Naive thymus-derived CD4-positive, alpha-beta T cell (primary cell): ENCODE measurements around the gene NCKAP5L. TPM values are rescaled to one million over a fixed set of nuclear protein-coding genes. Genes with fewer than 3 reads are reported as not detected.

Experiments used
- ATAC-seq: fragments of 150-1000 bp; cut with Tn5 transposase; 2 replicates; pipeline ENCODE4 v1.10.0; 2021; ENCODE audit warnings: mild to moderate bottlenecking, moderate library complexity
- CTCF ChIA-PET: fragments of 350-600 bp; sonication (Branson Sonifier 250); formaldehyde crosslinking; loops from one replicate; lab custom pipeline; 2021; ENCODE audit warnings: antibody characterized with exemption; lab: Charles Lee
- POLR2A ChIA-PET: fragments of 350-600 bp; sonication (Branson Sonifier 250); formaldehyde crosslinking; loops from one replicate; lab custom pipeline; 2021; ENCODE audit warnings: antibody characterized with exemption, inconsistent platforms; lab: Charles Lee
- DNase-seq, 9 donors: peaks; one replicate each; pipeline versions ENCODE4 v3.0.0 to v3.0.0-alpha.2; 2020 to 2022; ENCODE audit warnings: mixed read lengths in 1 of 9
- H3K27ac ChIP-seq: one replicate; pipeline ENCODE4 v1.7.0; 2013; ENCODE audit warnings: mild to moderate bottlenecking, low read depth, low read length, moderate library complexity
- H3K27me3 ChIP-seq, 2 donors: one replicate each; pipeline ENCODE4 v1.7.0; 2013; ENCODE audit warnings: low read length in 2 of 2, mild to moderate bottlenecking in 2 of 2, moderate library complexity in 2 of 2; ENCODE audit not compliant: control insufficient read depth in 2 of 2, insufficient read depth in 2 of 2
- H3K36me3 ChIP-seq, 3 experiments: 1 replicate in 2 of 3; 2 replicates in 1 of 3; pipeline ENCODE4 v1.7.0; 2013; ENCODE audit warnings: low read length in 3 of 3, mild to moderate bottlenecking in 3 of 3, moderate library complexity in 1 of 3; ENCODE audit not compliant: insufficient read depth in 3 of 3, control insufficient read depth in 2 of 3
- H3K4me1 ChIP-seq, 2 donors: one replicate each; pipeline ENCODE4 v1.7.0; 2013; ENCODE audit warnings: low read length in 2 of 2, mild to moderate bottlenecking in 2 of 2, moderate library complexity in 1 of 2; ENCODE audit not compliant: control insufficient read depth in 2 of 2, insufficient read depth in 2 of 2
- H3K4me3 ChIP-seq: 2 replicates; pipeline ENCODE4 v1.7.0; 2013; ENCODE audit warnings: mild to moderate bottlenecking, low read length
- H3K9me3 ChIP-seq, 3 experiments: 1 replicate in 2 of 3; 2 replicates in 1 of 3; pipeline ENCODE4 v1.7.0; 2013; ENCODE audit warnings: low read length in 3 of 3; ENCODE audit not compliant: control insufficient read depth in 2 of 3
- H3K27ac Mint-ChIP-seq, 9 donors: one replicate each; pipeline ENCODE4 v1.8.0; 2020 to 2022; ENCODE audit warnings: mixed read lengths in 9 of 9, mild to moderate bottlenecking in 8 of 9, moderate library complexity in 5 of 9, inconsistent platforms in 2 of 9
- H3K27me3 Mint-ChIP-seq, 5 donors: one replicate each; pipeline ENCODE4 v1.8.0; 2021 to 2022; ENCODE audit warnings: mixed read lengths in 5 of 5, mild to moderate bottlenecking in 1 of 5
- H3K36me3 Mint-ChIP-seq, 5 donors: one replicate each; pipeline ENCODE4 v1.8.0; 2020 to 2022; ENCODE audit warnings: mixed read lengths in 5 of 5, mild to moderate bottlenecking in 3 of 5, inconsistent platforms in 1 of 5
- H3K4me1 Mint-ChIP-seq, 7 donors: one replicate each; pipeline ENCODE4 v1.8.0; 2020 to 2022; ENCODE audit warnings: mixed read lengths in 7 of 7, mild to moderate bottlenecking in 3 of 7, inconsistent platforms in 1 of 7
- H3K4me3 Mint-ChIP-seq, 10 donors: one replicate each; pipeline ENCODE4 v1.8.0; 2020 to 2022; ENCODE audit warnings: mild to moderate bottlenecking in 10 of 10, mixed read lengths in 10 of 10, moderate library complexity in 6 of 10, inconsistent platforms in 2 of 10
- H3K9me3 Mint-ChIP-seq, 11 donors: one replicate each; pipeline ENCODE4 v1.8.0; 2020 to 2022; ENCODE audit warnings: mixed read lengths in 11 of 11, mild to moderate bottlenecking in 4 of 11, inconsistent platforms in 1 of 11, moderate library complexity in 1 of 11
- intact Hi-C, 2 donors: fragments of 100-400 bp; cut with micrococcal nuclease; formaldehyde crosslinking; loops; one replicate each; pipeline ENCODE4 v1.15.1; 2023
- polyA plus RNA-seq, 2 donors: library from polyadenylated mRNA; unstranded; fragments of 300-500 nt; fragmentation: Illumina TruSeq; gene quantifications; one replicate each; pipeline ENCODE4 v1.2.3, GENCODE V29; 2021
- total RNA-seq, 6 experiments: library from RNA in 5 of 6; stranded (reverse) in 5 of 6; gene quantifications; 1 replicate in 5 of 6; 2 replicates in 1 of 6; pipeline ENCODE4 v1.2.3 and lab custom pipeline; 2021 to 2026

The NCKAP5L gene
- total and polyA plus RNA-seq, 7 experiments from 2014 or later: 1.8 to 27.5 (median 11.0) TPM

- H3K4me1 ChIP-seq: peaks cover 53 to 66% of the 10 kb centered on the region in 2 donors
- H3K9me3 ChIP-seq: no peaks in the 10 kb centered on the region
- peak overlapping the region; percentile 30 to 97 (median 65) for H3K4me3 Mint-ChIP-seq
- peaks cover 49 to 81% (median 66%) of the 10 kb centered on the region in 7 donors for H3K4me1 Mint-ChIP-seq
- peak overlapping the region; percentile 14 for H3K27ac ChIP-seq
- CTCF ChIA-PET: interaction anchor here (1.4 to 1.6 kb wide), 3 partner anchors 18 to 95 kb away, joined by 3 to 4 read pairs (median 4); no protein-coding TSS in a partner anchor
- H3K27ac Mint-ChIP-seq: peak overlapping the region in 6 of 9 donors; percentile 14 to 79 (median 32)
- H3K36me3 Mint-ChIP-seq: peaks cover 0 to 27% (median 7%) of the 10 kb centered on the region in 5 donors
- no peaks in the 10 kb centered on the region for H3K27me3 ChIP-seq
- H3K4me3 ChIP-seq: no peak overlapping the region
- peaks cover 0 to 4% (median 0%) of the 10 kb centered on the region in 5 donors for H3K27me3 Mint-ChIP-seq
- POLR2A ChIA-PET: interaction anchor here (0.7 to 1.0 kb wide), 2 partner anchors 17 to 84 kb away, joined by 3 read pairs; partner anchors contain the start of gene NCKAP5L
- no peak for ATAC-seq
- peaks cover 0 to 9% (median 0%) of the 10 kb centered on the region in 3 experiments for H3K36me3 ChIP-seq
- DNase-seq: no peak
- intact Hi-C loops: loop anchor here (5.0 to 10.0 kb wide), 5 partner anchors 280 to 682 kb away; partner anchors contain the start of genes KMT2D (in 1 of the 2), RACGAP1 (in 1 of the 2), SPATS2 (in 1 of the 2) and TUBA1A (in 1 of the 2)
- H3K9me3 Mint-ChIP-seq: peaks cover 0 to 9% (median 0%) of the 10 kb centered on the region in 11 donors
These were observed 83.8 kb downstream of the NCKAP5L start for GRCh38 chr12:49744363-49744885.

- ATAC-seq (peak; percentile 78), DNase-seq (peak; percentile 74 to 93 (median 84))
- POLR2A ChIA-PET: interaction anchor here (0.5 to 2.5 kb wide), 45 partner anchors 8 to 1582 kb away, joined by 3 to 36 read pairs (median 5); partner anchors contain the start of genes BCDIN3D, BIN2, COX14 and FMNL3
- peak overlapping the region; percentile 91 to 98 (median 94) for H3K4me3 Mint-ChIP-seq
- H3K27ac Mint-ChIP-seq: peak overlapping the region; percentile 96 to 99 (median 98)
- intact Hi-C loops: loop anchor here (1.0 to 10.0 kb wide), 28 partner anchors 8 to 1306 kb away; partner anchors contain the start of genes BCDIN3D (in 2 of the 2), FMNL3 (in 2 of the 2), MCRS1 (in 2 of the 2) and NCKAP5L (in 2 of the 2)
- H3K27me3 Mint-ChIP-seq: peaks cover 0 to 6% (median 0%) of the 10 kb centered on the region in 5 donors
- H3K4me3 ChIP-seq: peak overlapping the region; percentile 80
- H3K36me3 ChIP-seq: peaks cover 0 to 9% (median 0%) of the 10 kb centered on the region in 3 experiments
- peaks cover 0 to 23% (median 7%) of the 10 kb centered on the region in 5 donors for H3K36me3 Mint-ChIP-seq
- H3K27ac ChIP-seq: peak overlapping the region; percentile 96
- no peaks in the 10 kb centered on the region for H3K27me3 ChIP-seq
- peaks cover 31 to 57% (median 45%) of the 10 kb centered on the region in 7 donors for H3K4me1 Mint-ChIP-seq
- H3K9me3 ChIP-seq: no peaks in the 10 kb centered on the region
- peaks cover 0 to 9% (median 0%) of the 10 kb centered on the region in 11 donors for H3K9me3 Mint-ChIP-seq
- H3K4me1 ChIP-seq: peaks cover 34 to 46% of the 10 kb centered on the region in 2 donors
- CTCF ChIA-PET: interaction anchor here (0.6 to 2.2 kb wide), 21 partner anchors 10 to 196 kb away, joined by 3 to 28 read pairs (median 4); partner anchors contain the start of genes NCKAP5L and PRPF40B
These were observed 86.2 kb downstream of the NCKAP5L start for GRCh38 chr12:49741882-49742620.

Other genes with a start within 250 kb of the NCKAP5L start
- 1 to 10 TPM in 1 of 5 experiments, under 1 TPM in 4; 0.24 to 1.1 (median 0.51) TPM for gene FAM186B, start 222.8 kb downstream of the NCKAP5L start, total RNA-seq
- under 1 TPM; 0.13 to 0.26 TPM for gene FAM186B, start 222.8 kb downstream of the NCKAP5L start, polyA plus RNA-seq
- gene PRPF40B, start 204.9 kb downstream of the NCKAP5L start, total RNA-seq: 10 to 100 TPM in 4 of 5 experiments, 1 to 10 TPM in 1; 7.8 to 24.1 (median 12.1) TPM
- gene PRPF40B, start 204.9 kb downstream of the NCKAP5L start, polyA plus RNA-seq: 1 to 10 TPM; 2.0 to 4.2 TPM
- 10 to 100 TPM; 33.3 to 40.4 (median 39.7) TPM for gene FMNL3, start 121.0 kb downstream of the NCKAP5L start, total RNA-seq
- gene FMNL3, start 121.0 kb downstream of the NCKAP5L start, polyA plus RNA-seq: 10 to 100 TPM; 10.4 to 12.0 TPM
- 100 to 1,000 TPM; 307 to 432 (median 381) TPM for gene TMBIM6, start 86.9 kb downstream of the NCKAP5L start, total RNA-seq
- gene TMBIM6, start 86.9 kb downstream of the NCKAP5L start, polyA plus RNA-seq: 100 to 1,000 TPM; 835 to 916 TPM
- gene BCDIN3D, start 14.7 kb upstream of the NCKAP5L start, total RNA-seq: 10 to 100 TPM in 2 of 5 experiments, 1 to 10 TPM in 3; 3.7 to 17.4 (median 6.8) TPM
- gene BCDIN3D, start 14.7 kb upstream of the NCKAP5L start, polyA plus RNA-seq: 1 to 10 TPM; 4.8 to 7.4 TPM
- under 1 TPM in 2 of 5 experiments, not detected in 3; 0.22 to 0.85 TPM for gene FAIM2, start 75.5 kb upstream of the NCKAP5L start, total RNA-seq
- not detected for gene FAIM2, start 75.5 kb upstream of the NCKAP5L start, polyA plus RNA-seq
- gene AQP2, start 122.3 kb upstream of the NCKAP5L start, total RNA-seq: not detected
- not detected for gene AQP2, start 122.3 kb upstream of the NCKAP5L start, polyA plus RNA-seq
- gene AQP5, start 133.5 kb upstream of the NCKAP5L start, total RNA-seq: not detected
- gene AQP5, start 133.5 kb upstream of the NCKAP5L start, polyA plus RNA-seq: not detected
- gene AQP6, start 144.5 kb upstream of the NCKAP5L start, total RNA-seq: not detected
- gene AQP6, start 144.5 kb upstream of the NCKAP5L start, polyA plus RNA-seq: not detected
- 100 to 1,000 TPM in 1 of 5 experiments, 10 to 100 TPM in 1, 1 to 10 TPM in 3; 4.2 to 111 (median 8.0) TPM for gene RACGAP1, start 197.1 kb upstream of the NCKAP5L start, total RNA-seq
- 10 to 100 TPM in 1 of 2 donors, 1 to 10 TPM in 1; 8.6 to 11.1 TPM for gene RACGAP1, start 197.1 kb upstream of the NCKAP5L start, polyA plus RNA-seq
- 10 to 100 TPM in 1 of 5 experiments, 1 to 10 TPM in 3, under 1 TPM in 1; 0.34 to 10.1 (median 2.0) TPM for gene ASIC1, start 229.2 kb upstream of the NCKAP5L start, total RNA-seq
- under 1 TPM; 0.14 to 0.51 TPM for gene ASIC1, start 229.2 kb upstream of the NCKAP5L start, polyA plus RNA-seq